GM12872 (cell line): ENCODE data around the gene MFNG.

ENCODE experiments used
- CTCF ChIP-seq: IDR thresholded peaks from 3 replicates; pipeline ENCODE4 v1.5.1; 2011; ENCODE audit warnings: low read depth, mild to moderate bottlenecking, low read length, moderate library complexity; ENCODE audit not compliant: insufficient read depth

MFNG gene

GRCh38 chr22:37525073-37525745 lies 39.0 kb upstream of the MFNG start:
- no peak for TF ChIP-seq CTCF

DNA sequence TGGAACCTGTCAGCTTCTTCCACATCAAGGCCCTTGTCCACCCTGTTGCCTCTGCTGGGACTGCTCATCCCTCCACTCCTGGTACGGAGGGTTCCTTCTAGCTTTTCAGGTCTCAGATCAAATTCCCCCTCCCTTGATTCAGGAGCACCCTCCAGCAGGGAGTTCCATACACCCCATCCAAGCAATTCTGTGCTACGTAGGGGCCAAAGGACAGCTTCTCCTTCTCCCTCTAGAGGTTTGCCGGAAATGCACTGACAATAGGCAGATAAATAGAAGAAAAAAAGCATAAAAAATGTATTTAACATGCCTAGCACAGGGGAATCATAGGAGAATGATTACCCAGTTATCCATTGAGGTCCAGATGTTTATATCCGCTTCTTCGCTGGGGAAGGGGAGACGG lies 36.3 kb upstream of the MFNG start:
- no peak for TF ChIP-seq CTCF

- no peak for TF ChIP-seq CTCF
Observed at GRCh38 chr22:37521236-37521739, 35.1 kb upstream of the MFNG start.

DNA sequence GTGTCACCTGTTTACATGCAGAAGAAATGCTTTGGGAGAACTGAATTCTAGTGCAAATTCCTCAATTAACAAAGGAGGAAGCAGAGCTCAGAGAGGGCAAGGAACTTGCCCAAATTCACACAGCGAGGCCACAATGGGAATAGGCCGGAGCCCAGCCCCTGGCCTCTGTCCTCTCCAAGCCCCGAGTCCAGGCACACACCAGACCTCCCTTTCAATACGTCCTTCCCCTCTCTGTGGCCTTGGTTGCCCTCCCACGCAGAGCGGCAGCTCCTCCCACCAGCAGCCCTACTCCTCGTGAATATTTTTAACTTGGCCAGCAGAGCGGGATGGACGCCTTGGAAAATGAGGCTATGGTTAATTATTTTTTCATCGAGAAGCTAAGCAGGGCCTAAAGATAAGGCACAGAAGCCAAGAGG lies 34.6 kb upstream of the MFNG start:
- no peak for TF ChIP-seq CTCF

DNA sequence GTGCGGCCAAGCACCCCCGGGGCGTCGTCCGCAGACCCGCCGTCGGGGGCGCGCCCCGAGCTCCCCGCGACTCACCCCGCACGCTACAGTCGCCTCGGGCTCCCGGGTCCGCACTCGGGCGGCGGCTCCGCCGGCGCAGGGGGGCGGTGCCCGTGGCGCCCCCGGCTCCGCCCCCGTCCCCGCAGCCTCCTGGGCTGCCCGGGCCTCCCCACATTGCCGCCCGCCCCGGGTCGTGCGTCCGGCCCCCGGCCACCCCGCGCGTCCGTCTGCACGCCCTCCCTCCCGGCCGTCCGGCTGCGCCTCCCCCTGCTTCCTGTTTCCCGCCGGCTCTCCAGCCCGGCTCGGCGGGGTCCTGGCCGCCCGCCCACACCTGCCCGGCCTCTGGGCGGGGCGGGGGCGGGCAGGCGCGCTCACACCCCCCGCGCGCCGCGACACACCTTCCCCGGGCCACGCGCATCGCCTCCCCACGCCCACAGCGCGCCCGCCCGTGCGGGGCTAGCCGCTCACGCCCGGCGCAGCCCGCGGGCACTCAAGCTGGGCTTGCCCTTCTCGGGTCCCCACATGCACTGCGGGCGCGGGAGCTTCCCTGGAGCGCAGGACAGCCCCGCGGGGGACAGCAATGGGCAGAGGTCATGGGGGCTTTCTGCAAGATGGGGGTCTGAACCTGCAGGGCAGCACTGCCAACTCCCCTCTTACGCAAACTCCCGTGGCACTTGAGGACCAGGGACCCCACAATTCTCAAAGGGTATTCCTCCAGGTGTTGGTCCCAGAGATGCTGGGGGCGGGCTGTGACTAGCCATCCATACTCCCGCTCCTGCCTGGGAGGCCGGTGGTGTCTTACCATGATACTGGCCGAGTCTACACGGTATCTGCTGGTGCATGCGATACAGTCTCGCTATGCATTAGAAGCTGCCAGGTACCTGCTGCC lies 33.3 kb upstream of the MFNG start, which contains the start of gene CARD10:
Gene CARD10 (minus strand): TSS at position 148 of the 928 bp plus-strand sequence. CDS start 215 bp downstream, outside the sequence.
- no peak for TF ChIP-seq CTCF

GRCh38 chr22:37518509-37519267 lies 32.5 kb upstream of the MFNG start:
- no peak for TF ChIP-seq CTCF
